NCI-H1417 treated with DMSO at 0.1 percent for 48 hours (cell line): ENCODE data around the gene RFX2.

ENCODE experiments used
- DNase-seq: peaks from one replicate; lab custom pipeline; 2025; lab: John Stamatoyannopoulos, UW

RFX2 gene

DNA sequence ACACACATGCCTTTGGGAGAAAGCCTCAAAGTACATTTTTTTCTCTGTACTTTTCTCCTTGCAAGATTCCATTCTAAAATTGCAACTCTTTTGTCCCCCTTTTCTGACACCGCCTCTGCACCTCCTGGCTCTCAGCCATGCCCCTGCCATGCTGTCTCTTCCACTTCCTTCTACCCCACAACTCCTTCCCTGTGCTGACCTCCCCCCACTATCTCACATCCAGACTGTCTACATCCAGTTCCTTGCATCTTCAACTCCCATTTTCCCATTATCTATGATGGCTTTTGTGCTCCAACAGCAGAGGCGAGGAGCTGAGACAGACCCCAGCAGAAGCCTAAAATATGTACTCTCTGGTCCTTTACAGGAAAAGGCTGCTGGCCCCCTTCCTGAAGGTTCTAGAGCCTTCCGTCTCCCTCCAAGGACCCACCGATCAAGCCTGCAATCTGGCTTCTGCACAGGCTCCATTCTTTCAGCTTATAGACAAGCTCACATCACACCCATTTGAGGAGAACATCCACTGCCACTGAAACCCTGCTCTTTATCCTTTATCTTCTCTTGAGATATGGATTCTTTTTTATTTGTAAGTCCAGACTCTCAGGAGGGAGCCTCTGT, 50.2 kb downstream of the RFX2 start:
- no peak for DNase-seq

DNA sequence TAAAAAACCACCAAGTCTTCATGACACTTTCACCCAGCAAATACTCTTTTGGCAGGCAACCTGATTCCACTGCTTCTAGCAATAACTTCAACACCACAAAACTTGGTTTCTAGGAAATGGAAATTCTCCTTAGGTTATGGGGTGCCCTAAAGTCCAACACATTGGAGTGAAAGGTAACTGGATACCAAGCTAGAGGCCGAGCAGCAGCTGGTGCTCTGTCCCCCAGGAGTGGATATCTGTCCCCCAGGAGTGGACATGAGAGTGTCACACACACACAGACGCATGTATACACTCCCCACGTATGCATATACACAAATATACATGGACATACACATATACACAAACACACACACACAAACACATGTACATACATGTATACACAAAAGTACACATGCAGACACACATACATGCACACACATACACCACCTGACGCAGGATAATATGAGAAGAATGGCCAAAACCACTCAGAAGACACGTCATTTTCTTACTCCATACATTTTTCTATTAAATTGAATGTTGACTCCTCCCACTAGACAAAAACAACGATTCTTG, 50.8 kb downstream of the RFX2 start:
- DNase-seq: no peak

DNA sequence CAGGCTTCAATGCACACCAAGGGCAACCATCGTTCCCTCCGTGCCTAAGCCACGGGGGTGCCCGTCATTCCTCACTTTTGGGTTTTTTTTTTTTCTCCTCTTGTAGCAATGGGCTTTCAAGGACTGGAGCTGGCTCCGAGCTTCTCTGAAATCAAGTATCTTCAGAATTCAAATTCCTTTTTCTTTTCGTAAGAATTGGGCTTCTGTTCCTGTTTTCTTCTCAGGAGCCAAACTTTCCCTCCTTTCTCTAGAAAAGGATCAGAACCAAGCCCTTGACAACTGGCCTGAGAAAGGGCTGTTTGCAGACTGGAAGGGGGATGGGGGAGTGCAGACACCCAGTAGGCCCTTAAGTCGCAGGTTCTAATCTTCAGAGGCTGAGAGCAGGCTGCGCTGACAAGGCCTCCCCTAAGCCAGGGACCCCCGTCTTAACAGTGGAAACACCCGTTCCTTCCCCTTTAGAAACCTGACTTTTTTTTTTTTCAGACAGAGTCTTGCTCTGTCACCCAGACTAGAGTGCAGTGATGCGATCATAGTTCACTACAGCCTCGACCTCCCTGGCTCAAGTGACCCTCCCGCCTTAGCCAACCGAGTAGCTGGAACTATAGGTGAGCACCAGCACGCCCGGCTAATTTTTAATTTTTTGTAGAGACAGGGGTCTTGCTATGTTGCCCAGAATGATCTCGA, 51.6 kb downstream of the RFX2 start:
- no peak for DNase-seq

DNA sequence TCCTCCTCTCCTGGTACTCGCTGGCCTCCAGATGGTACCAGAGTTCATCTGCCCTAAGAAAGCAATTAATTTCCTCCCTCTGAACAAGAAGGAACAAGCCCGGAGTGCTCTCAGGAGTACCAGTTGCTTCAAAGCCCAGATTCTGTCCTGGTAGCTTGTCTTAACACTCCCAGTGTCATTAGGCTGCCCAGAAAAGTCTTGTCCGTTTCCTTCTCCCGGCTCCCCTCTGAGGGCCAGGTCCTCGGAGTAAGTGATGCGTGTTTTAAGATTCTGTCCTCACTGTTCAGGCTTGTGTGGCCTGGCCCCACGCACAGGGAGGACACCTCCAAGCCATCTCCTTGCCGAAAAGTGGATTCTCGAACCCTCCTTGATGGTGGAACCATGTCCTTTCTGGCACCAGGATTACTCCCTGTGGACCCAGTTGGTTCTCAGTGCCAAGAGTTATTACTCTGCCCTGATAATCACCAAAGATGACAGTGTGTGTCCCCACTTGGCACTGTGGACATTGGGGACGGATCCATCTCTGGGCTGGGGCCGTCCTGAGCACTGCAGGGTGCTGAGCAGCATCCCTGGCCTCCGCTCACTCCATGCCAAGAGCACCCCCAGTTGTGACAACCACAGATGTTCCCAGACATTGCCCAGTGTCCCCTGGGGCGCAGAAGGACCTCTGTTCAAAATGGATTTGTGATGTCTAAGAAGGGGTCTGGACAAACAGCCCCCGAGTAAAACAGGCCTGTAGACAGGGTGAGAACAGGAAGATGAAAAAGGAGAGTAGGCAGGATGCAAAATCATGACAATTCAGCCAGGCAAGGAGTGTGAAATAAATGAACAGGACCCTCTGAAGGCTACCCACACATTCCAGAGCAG, 52.4 kb downstream of the RFX2 start:
- DNase-seq: no peak

DNA sequence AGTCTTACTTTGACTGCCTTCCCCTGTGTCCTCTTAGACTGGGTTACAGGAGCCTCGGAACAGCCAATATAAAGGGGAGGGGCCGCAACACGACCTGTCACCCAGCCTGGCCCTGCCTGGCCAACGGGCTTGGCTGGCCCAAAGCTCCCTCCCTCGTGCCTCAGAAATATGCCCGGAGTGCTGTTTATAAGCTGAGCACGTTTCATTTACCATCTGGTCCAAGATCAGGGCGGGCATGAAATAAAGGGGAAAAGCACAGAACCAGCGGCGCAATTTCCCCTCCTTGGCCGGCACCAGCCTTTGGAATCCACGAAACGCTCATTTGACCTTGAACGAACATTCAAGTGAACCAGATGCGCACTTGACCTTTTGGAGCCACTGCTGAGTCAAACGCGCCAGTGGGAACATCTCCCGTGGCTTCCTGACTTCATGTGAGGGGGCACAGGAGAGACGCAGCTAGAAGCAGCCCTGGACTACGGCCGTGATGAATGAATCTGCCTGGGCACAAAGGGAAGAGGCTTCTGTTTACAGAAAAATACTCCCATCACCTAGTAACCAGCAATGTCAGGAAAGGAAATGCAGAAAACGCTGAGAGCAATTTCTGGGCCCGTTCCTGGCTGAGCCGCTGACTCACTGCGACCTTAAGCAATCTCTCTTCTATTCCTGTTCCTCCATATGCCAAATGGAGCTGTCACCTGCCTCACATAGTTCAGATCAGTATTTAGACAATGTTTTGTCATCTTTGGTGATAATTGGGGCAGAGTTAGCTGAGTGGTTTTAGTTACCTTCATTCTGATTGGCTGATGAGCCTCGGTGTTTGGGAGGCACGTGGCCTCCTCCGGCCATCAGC, 53.3 kb downstream of the RFX2 start:
- peak; percentile 78 for DNase-seq

DNA sequence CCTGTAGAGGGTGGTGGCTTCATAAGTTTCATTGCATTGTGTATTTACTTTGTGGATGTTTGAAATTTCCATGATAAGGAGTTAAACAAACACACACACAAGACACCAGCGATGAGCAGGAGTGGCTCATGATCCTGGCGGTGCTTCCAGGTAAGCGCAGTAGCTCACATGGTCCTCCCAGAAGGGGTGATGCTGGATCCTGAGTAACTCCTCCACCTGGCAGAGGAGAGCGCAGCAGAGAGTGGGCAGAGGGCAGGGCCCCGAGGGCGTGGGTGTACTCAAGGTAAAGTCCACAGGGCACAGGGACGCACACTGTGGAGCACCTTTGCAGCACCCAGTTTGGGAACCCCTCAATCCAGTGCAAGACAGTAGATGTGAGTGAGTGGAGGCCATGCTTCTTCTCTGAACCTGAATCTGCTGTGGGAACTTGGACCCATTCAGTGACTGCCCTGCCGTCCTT, 54.0 kb downstream of the RFX2 start:
- no peak for DNase-seq

DNA sequence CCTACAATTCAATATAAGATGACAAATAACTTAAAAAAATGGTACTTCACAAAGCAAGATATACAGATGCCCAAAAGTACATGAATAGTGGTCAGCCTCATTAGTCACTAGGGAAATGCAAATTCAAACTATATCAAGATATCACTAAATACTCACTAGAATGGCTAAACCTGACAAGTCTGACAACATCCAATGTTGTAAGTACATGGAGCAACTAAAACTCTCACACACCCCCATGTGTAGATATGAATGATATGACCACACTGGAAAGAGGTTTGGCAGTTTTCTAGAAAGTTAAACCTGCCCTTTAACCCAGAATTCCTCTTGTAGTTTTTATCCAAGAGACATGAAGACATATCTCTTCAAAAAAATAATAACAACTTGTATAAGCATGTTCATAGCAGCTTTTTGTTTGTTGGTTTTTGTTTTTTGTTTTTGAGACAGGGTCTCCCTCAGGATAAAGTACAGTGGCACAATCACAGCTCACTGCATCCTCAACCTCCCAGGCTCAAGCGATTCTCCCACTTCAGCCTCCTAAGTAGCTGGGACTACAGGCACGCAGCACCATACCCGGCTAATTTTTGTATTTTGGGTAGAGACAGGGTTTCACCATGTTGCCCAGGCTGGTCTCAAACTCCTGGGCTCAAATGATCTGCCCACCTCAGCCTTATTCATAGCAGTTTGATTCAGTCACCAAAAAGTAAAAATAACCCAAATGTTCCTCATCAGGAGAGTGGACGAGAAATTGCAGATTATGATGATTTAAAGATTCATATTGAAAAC, 55.1 kb downstream of the RFX2 start:
- no peak for DNase-seq

DNA sequence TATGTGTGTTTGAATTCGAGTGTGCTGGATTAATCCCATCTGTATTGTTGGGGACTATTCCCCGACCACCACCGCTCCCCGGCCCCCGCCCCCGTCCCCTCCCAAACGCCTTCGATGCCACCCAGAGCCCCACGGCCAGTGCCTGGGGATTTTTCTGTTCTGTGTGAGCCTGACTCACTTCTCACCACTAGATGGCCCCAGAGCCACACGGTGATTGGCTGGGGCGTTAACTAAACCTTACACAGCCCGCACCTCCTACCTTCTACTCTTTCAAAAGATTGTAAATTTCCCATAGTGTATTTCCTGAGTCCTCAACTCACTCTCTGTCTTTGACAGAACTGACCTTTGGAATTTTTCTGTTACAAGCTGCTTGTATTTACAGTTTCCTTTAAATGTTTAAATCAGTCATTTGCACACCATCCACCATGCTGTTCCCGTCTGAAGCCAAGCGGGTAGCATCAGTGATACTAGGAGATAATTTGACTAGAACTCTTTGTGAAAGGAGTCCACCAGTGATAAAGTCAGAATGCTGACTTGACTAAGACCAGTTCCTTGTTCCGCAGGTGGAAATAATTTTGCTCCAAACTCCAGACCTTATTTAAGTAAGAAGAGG, 61.4 kb downstream of the RFX2 start:
- peak; percentile 49 for DNase-seq

DNA sequence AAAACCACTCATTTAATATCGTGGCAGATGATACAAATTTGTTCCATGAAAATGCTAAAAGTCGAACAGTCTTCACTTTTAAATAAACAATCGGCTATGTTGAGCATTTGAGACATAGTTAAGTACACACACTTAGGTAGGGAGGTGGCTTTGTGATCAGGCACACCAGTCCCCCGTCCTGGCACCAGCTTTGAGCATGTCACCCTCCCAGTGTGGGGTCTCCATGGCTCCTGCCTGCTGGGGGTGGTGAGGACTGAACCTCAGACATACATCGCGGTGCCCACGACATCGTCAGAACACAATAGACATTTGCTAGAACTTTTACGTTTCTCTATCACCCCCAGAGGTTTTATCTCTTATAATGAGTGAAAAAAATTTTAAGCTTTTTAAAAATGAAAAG, 62.0 kb downstream of the RFX2 start:
- no peak for DNase-seq

DNA sequence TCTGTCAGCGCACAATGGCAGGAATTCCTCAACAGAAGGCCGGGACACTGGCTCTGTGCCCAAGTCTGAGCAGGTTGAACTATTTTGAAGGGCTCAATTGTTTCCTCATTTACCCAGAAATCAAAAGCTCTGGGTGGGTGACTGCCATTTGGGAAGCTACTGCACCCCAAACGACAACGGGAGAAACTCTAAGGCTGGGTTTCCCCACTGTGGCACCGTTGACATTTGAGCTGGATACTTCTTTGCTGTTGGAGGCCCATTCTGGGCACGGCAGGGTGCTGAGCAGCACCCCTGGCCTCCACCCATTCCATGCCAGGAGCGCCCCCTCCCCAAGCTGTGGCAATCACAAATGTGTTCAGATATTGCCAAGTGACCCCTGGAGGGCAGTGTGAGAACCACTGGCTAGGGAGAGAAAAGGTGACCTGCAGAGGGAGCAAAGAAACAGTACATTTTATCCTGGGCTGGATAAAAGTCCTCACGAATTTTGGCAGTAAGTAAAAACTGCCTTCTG, 62.5 kb downstream of the RFX2 start:
- DNase-seq: no peak

DNA sequence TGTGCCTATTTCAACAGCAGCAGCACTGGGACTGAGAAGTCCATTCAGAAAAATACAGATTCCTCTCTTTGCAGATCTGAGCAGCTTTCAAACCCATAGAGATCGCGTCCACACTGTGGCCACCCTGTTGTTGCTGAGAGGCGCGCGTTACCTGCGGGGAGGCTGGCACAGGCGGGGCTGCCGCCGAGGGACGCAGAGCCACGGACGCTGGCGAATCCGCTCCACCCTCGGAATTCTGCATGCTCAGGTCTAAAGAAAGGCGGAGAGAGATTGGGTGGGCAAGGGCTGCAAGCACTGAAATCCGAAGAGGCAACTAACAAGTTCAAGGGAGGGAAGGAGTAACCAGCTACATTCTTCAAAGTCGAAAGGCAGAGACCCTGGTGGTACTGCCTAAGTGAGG, 63.0 kb downstream of the RFX2 start:
- DNase-seq: no peak

DNA sequence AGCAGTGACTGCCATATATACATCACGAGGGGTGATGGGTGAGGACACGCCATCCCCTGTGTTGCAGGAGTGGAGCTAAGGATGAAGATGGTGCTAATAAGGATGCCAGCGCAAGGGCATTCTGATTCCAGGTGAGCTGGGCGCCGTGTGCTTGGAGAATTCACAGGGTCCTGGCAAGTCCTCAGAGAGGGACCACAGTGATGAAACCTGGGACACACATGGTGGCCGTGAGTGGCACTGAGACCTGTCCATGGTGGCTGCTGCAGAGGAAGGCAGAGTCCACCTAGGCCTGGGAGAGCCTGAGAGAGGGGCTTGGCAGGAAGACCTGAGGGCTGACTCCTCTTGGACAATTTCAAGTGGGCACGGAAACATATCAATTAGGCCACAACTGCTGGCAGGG, 65.2 kb downstream of the RFX2 start:
- DNase-seq: no peak

DNA sequence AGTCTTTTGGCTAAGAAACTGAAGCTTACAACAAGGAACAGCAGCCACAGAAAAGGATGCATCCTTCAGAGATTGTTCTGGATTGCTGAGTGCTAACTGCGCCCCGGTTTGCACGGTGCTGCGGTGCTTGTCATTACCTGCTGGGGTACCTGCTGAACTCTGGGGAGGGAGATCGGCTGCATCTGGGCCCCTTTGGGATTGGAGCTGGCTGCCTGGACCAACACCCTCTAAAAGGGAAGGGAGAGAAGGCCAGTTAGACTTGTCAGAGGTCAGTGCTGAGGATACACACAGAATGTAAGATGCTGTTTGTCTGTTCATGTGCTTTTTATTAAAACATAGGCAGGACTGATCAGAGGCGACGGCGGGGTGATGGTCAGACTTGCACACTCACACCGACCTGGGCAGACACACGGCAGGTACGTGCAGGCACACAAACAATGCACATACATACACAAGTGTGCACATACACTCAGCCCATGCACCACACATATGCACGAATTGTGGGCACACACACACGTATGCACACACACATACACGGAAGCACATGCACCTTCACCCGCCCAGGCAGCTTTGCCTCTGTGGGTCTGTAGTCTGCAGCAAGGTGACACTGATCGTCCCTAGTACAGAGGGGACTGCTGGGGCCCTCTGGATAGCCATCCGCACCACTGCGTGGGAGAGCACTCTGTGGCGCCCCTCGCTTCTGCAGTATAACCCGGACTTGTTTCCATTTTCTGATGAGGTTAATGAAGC, 66.1 kb downstream of the RFX2 start:
- no peak for DNase-seq

DNA sequence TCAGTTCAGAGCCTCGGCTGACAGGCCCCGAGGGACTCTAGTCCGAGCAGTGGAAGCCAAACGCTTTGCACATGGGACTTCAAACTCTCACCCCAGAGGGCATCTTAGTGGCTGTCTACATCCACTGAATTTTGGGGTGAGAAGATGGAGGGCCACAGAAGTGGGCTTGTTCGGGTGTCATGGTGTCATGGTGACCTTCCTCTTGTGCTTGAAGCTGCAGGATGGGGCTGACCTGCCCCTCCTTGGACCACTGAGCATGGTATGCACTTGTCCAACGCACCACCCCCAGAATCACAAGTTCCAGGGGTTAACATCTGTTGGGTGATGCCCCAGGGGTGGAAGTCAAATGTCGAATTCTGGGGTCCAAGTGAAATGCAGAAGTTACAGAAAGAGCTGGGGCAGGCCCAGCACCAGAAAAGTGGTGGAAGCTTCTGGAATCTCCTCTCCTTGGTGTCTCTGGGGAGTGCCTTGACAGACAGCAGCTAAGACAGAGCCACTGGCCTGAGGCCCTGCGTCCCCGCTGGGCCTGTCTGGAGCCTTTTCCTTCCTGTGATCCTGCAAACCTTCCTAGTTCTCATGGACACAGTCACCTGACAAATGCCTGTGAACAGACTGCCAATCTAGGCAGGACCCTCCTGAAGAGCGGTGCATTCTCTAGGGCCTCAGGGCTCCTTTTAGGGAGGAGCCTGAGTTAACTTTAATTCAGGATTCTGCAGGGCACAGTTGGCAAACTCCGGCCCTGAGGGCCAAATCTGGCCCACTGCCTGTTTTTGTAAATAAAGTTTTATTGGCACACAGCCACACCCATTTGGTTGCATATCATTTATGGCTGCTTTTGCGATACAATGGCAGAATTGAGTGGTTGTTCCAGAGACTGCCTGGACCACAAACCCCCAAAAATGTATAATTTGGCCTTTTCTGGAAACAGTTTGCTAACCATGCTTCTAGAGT, 67.2 kb downstream of the RFX2 start:
- no peak for DNase-seq

DNA sequence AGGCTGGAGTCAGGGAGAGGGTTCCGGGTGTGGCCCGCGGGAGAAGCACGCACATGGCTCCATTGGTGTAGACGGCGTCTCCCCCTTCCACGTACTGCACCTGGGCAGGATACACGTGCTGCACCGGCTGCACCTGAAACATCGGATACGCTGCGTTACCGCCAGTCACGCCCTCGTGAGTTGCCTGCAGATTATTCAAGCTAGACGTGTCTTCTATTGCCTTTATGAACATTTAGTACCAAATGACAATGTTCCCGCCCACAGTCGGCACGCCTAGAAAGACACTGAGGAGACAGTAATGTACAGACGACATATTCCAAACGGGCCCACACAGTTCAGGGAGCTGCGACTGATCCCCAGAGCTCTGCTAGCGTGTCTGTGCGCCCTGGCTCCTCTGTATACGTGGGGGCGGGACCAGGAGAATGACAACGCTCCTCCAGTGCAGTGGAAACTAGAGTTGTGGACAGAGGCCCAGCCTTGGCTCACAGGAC, 68.3 kb downstream of the RFX2 start:
- no peak for DNase-seq

DNA sequence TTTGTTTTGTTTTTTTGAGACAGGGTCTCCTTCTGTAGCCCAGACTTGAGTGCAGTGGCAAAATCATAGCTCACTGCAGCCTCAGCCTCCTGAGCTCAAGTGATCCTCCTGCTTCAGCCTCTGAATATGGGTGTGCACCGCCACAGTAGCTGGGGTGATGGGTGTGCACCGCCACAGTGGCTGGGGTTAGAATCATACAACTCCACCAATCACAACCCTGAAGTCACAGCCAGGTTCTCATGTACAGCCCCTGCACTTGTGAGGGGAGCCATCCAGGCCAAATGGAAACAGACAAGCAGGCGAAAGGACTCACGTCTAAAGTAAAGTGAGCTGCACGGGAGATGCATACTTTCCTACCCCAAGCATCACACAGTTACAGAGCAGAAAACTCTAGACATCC, 69.2 kb downstream of the RFX2 start:
- DNase-seq: no peak

DNA sequence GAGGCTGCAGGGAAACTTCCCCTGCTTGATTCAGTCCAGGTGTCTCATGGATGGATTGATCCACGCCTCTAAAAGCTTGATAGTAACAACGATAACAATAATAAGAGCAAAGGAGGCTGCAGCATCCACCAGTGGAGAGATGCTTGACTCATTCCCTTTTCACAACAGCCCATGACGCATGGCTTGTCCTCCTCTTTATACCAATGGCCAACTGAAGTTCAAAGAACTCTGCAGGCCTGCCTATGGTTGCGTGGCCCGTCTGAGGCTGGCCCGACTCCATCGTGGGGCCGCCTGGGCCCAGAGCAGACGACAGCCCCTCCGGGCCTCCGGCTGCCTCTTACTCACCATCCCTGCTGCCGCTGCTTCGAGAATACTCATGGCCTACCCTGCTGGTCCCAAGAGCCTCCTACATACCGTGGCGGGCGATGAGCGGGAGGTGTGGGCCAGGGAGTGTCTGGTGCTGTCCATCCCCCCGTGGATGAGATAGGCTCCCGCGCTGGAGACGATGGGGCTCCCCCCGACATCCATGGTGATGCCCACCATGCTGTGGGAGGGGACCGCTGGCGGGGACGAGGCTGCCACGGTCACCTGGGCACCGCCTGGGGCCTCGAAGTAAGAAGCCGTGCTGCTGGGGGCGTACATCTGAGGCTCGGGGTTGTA, 70.6 kb downstream of the RFX2 start:
- DNase-seq: no peak
